HG03521 (cell line): Measurements from ENCODE around the gene TAF11L13.
"Not testable (repeated sequence)": the region's sequence is repeated elsewhere in the genome, so short reads cannot be mapped to it uniquely, and the experiment has no call there.

Source experiments
- ATAC-seq: cut with Tn5 transposase; IDR thresholded peaks from one replicate; pipeline ENCODE4 v1.9.1; 2021; ENCODE audit warnings: mild to moderate bottlenecking, moderate library complexity; ENCODE audit not compliant: unreplicated experiment

Gene TAF11L13

DNA sequence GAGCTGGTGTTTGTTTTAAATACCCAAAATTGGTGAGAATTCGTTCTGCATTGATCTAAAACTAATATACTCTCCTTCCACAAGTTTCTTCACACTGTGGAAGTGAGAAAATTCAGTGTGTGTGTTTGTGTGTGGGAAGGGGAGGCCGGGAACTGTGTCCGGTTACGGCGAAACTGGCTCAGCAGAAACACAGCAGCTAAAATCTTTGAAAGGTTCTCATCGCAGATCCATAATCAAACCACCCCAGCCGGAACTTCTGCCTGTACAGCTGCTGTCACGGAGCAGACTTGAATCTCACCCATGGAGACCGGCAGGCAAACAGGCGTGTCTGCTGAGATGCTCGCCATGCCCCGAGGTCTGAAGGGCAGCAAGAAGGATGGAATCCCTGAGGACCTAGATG is at the start of gene TAF11L13:
Gene TAF11L13 (plus strand): TSS at position 301 of the 400 bp plus-strand sequence.
- not testable (repeated sequence) for ATAC-seq

DNA sequence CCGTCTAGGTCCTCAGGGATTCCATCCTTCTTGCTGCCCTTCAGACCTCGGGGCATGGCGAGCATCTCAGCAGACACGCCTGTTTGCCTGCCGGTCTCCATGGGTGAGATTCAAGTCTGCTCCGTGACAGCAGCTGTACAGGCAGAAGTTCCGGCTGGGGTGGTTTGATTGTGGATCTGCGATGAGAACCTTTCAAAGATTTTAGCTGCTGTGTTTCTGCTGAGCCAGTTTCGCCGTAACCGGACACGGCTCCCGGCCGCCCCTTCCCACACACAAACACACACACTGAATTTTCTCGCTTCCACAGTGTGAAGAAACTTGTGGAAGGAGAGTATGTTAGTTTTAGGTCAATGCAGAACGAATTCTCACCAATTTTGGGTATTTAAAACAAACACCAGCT is 46.2 kb upstream of the TAF11L13 start, which contains the start of gene TAF11L7:
Gene TAF11L7 (minus strand): TSS at position 101 of the 400 bp plus-strand sequence.
- ATAC-seq = not testable (repeated sequence)

GRCh38 chr5:17590860-17591259 is 41.0 kb upstream of the TAF11L13 start, which contains the start of gene TAF11L8:
Gene TAF11L8, minus strand, starts transcription at chr5:17590960.
- not testable (repeated sequence) for ATAC-seq

DNA sequence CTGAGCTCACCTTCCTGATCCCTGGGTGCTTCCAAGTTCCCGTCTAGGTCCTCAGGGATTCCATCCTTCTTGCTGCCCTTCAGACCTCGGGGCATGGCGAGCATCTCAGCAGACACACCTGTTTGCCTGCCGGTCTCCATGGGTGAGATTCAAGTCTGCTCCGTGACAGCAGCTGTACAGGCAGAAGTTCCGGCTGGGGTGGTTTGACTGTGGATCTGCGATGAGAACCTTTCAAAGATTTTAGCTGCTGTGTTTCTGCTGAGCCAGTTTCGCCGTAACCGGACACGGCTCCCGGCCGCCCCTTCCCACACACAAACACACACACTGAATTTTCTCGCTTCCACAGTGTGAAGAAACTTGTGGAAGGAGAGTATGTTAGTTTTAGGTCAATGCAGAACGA is 37.6 kb upstream of the TAF11L13 start, which contains the start of gene TAF11L9:
Gene TAF11L9 (minus strand): TSS at position 140 of the 400 bp plus-strand sequence.
- not testable (repeated sequence) for ATAC-seq

GRCh38 chr5:17597728-17598127 is 34.2 kb upstream of the TAF11L13 start, which contains the start of gene TAF11L10:
Gene TAF11L10, minus strand, starts transcription at chr5:17597828.
- ATAC-seq = not testable (repeated sequence)

DNA sequence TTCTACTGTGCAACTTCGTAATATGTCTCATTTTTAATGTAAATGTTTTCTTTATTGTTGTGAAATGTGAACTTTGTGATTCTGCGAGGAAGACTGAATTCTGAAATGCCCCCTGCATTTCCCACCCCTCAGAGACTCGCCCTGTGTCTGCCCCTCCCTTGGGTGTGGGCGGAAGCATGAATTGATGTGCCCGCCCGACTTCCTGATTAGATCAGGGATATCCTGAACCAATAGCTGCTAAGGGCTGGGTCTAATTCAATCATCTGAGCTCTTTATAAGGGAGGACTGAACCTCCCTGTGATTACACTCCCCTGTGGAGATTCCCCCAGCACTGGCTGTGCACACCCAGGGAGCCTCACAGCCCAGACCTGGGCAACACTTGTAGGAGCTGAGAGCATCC is 28.0 kb upstream of the TAF11L13 start, which contains the start of gene TAF11L11:
Gene TAF11L11 (plus strand): TSS at position 304 of the 400 bp plus-strand sequence.
- ATAC-seq = not testable (repeated sequence)

DNA sequence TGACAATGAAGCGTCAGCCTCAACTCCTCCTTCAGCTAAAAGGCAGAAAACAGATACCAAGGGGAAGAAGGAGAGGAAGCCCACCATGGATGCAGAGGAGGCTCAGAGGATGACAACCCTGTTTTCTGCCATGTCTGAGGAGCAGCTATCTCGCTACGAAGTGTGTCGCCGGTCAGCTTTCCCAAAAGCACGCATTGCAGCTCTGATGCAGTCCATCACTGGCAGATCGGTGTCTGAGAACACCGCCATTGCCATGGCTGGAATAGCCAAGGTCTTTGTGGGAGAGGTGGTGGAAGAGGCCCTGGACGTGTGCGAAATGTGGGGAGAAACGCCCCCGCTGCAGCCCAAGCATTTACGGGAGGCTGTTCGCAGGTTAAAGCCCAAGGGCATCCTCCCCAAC is 26.9 kb upstream of the TAF11L13 start:
- ATAC-seq = no peak

- ATAC-seq = not testable (repeated sequence)
These were observed 24.4 kb upstream of the TAF11L13 start for GRCh38 chr5:17607461-17607860.

- ATAC-seq = not testable (repeated sequence)
These were observed 21.8 kb upstream of the TAF11L13 start, which contains the start of gene TAF11L12 for GRCh38 chr5:17610092-17610491. Gene TAF11L12, plus strand, starts transcription at chr5:17610392.

GRCh38 chr5:17614872-17615605 is 16.8 kb upstream of the TAF11L13 start:
- no peak for ATAC-seq

- no peak for ATAC-seq
These were observed 12.5 kb upstream of the TAF11L13 start for GRCh38 chr5:17619354-17619753.

DNA sequence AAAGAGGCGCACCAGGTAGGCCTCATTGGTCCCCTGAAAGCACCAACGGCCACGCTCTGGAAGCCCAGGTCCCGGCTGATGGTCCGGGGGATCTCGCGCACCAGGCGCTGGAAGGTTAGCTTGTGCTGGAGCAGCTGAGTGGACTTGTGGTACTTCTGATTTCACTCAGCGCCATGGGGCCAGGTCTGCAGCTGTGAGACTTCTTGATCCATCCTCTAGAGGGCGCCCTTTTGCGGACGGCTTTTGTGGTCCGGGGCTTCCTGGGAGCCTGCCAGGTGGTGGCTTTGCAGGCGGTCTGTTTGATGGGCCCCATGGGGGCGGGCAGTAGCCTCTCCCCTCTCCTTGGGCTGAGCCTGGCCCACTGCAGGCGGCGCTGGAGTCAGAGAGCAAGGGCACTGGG is 11.3 kb upstream of the TAF11L13 start:
- no peak for ATAC-seq

- no peak for ATAC-seq
These were observed 6.2 kb upstream of the TAF11L13 start for GRCh38 chr5:17625686-17626085.

GRCh38 chr5:17634160-17634559 is 2.3 kb downstream of the TAF11L13 start, which contains the start of gene TAF11L14:
Gene TAF11L14, plus strand, starts transcription at chr5:17634460.
- ATAC-seq = no peak

GRCh38 chr5:17649232-17649631 is 17.3 kb downstream of the TAF11L13 start:
- ATAC-seq = not testable (repeated sequence)

DNA sequence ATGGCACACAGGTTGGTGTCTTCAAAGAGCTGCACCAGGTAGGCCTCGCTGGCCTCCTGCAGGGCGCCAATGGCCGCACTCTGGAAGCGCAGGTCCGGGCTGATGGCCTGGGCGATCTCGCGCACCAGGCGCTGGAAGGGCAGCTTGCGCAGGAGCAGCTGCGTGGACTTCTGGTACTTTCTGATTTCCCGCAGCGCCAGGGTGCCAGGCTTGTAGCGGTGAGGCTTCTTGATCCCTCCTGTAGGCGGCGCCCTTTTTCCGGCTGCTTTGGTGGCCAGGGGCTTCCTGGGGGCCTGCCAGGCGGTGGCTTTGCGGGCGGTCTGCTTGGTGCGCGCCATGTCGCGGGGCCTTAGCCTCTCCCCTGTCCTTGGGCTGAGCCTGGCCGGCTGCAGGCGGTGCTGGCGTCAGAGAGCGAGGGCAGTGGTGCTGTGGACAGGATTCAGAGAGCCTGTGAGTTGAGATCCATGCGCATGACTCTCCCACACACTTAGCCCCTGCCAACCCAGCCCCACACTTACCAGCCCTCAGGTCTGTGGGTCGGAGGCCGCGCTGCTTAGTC is 23.4 kb downstream of the TAF11L13 start:
- ATAC-seq = not testable (repeated sequence)

- ATAC-seq = no peak
These were observed 24.0 kb downstream of the TAF11L13 start for GRCh38 chr5:17655921-17656320.

GRCh38 chr5:17663182-17663581 is 31.3 kb downstream of the TAF11L13 start:
- no peak for ATAC-seq

- no peak for ATAC-seq
These were observed 33.9 kb downstream of the TAF11L13 start for GRCh38 chr5:17665836-17666235.

DNA sequence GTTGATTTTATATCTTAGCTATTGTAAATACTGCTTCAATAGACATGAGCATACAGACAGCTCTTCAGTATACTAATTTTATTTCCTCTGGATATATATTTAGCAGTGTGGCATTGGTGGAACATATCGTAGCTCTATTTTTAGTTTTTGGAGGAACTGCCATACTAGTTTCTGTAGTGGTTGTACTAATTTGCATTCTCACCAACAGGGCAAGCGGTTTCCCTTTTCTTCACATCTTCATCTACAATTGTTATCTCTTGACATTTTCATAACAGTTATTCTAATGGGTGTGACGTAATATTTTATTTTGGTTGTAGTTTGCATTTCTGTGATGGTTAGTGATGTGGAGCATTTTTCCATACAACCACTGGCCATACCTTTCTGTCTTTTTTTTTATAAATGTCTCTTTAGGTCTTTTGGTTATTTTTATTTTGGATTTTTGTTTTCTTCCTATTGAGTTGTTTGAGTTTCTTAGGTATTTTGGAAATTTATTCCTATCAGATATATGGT is 34.9 kb downstream of the TAF11L13 start:
- no peak for ATAC-seq

- no peak for ATAC-seq
These were observed 38.5 kb downstream of the TAF11L13 start for GRCh38 chr5:17670353-17670752.
